SKM-1 treated with dmso at 0.1 percent for 144 hours (cell line): ENCODE data around the gene RGS17.
"Not testable (repeated sequence)": the region's sequence is repeated elsewhere in the genome, so short reads cannot be mapped to it uniquely, and the experiment has no call there.

Experiments used
- DNase-seq: peaks from one replicate; lab custom pipeline; 2025; ENCODE audit not compliant: unreplicated experiment; lab: John Stamatoyannopoulos, UW

Gene RGS17

GRCh38 chr6:153043719-153044118 lies 87.4 kb downstream of the RGS17 start:
- DNase-seq, result no peak

- DNase-seq, result no peak
Observed at GRCh38 chr6:153038378-153039057, 92.6 kb downstream of the RGS17 start.

- no peak for DNase-seq
Observed at GRCh38 chr6:153034139-153034538, 96.9 kb downstream of the RGS17 start.

GRCh38 chr6:153032255-153032882 lies 98.7 kb downstream of the RGS17 start:
- peak; percentile 12 for DNase-seq

- DNase-seq, result peak; percentile 47
Observed at GRCh38 chr6:153031335-153031955, 99.6 kb downstream of the RGS17 start.

GRCh38 chr6:153028963-153029362 lies 102.1 kb downstream of the RGS17 start:
- DNase-seq, result no peak

- DNase-seq, result no peak
Observed at GRCh38 chr6:153028286-153028685, 102.8 kb downstream of the RGS17 start.

GRCh38 chr6:153027480-153027879 lies 103.6 kb downstream of the RGS17 start:
- DNase-seq, result no peak

- no peak for DNase-seq
Observed at GRCh38 chr6:153024709-153025017, 106.4 kb downstream of the RGS17 start.

GRCh38 chr6:153023977-153024708 lies 106.9 kb downstream of the RGS17 start:
- DNase-seq, result peak; percentile 55

- no peak for DNase-seq
Observed at GRCh38 chr6:153018355-153018754, 112.7 kb downstream of the RGS17 start.

- no peak for DNase-seq
Observed at GRCh38 chr6:153016846-153017245, 114.2 kb downstream of the RGS17 start.

- no peak for DNase-seq
Observed at GRCh38 chr6:153015094-153015640, 115.9 kb downstream of the RGS17 start.

- DNase-seq, result no peak
Observed at GRCh38 chr6:153013438-153013837, 117.6 kb downstream of the RGS17 start.

- no peak for DNase-seq
Observed at GRCh38 chr6:153012856-153013255, 118.2 kb downstream of the RGS17 start.

- DNase-seq, result no peak
Observed at GRCh38 chr6:153003366-153003690, 127.8 kb downstream of the RGS17 start.

GRCh38 chr6:153002613-153003365 lies 128.3 kb downstream of the RGS17 start, which contains the start of gene MTRF1L:
Gene MTRF1L (minus strand): TSS chr6:153002709. CDS start chr6:153002685, 24 bp downstream.
- DNase-seq, result peak; percentile 95

- DNase-seq, result no peak
Observed at GRCh38 chr6:153001767-153002612, 129.1 kb downstream of the RGS17 start.

- DNase-seq, result not testable (repeated sequence)
Observed at GRCh38 chr6:153000790-153001189, 130.3 kb downstream of the RGS17 start.

GRCh38 chr6:153000243-153000642 lies 130.8 kb downstream of the RGS17 start:
- DNase-seq, result no peak
